GM10248 (cell line): ENCODE data around the gene RASA4B.
A peak's percentile ranks its signal among the peaks of the same experiment; 100 is the strongest.
"Not testable (repeated sequence)": the region's sequence is repeated elsewhere in the genome, so short reads cannot be mapped to it uniquely, and the experiment has no call there.

Source experiments
- CTCF ChIA-PET: fragments of 300-600 bp; sonication (Branson Sonifier 250); formaldehyde crosslinking; extraction: SDS; loops from one replicate; lab custom pipeline; 2021; ENCODE audit warnings: antibody characterized with exemption; lab: Yijun Ruan, JAX
- POLR2A ChIA-PET: fragments of 350-650 bp; sonication (Branson Sonifier 250); formaldehyde crosslinking; extraction: SDS; loops from one replicate; lab custom pipeline; 2020; ENCODE audit warnings: antibody characterized with exemption; lab: Yijun Ruan, JAX
- DNase-seq: peaks from one replicate; pipeline ENCODE4 v3.0.0; 2012; ENCODE audit errors: extremely low spot score
- CTCF ChIP-seq: IDR thresholded peaks from 2 replicates; pipeline ENCODE4 v1.5.1; 2012; ENCODE audit warnings: mild to moderate bottlenecking, low read depth; ENCODE audit errors: extremely low read depth, missing control alignments, control extremely low read depth

The RASA4B gene

DNA sequence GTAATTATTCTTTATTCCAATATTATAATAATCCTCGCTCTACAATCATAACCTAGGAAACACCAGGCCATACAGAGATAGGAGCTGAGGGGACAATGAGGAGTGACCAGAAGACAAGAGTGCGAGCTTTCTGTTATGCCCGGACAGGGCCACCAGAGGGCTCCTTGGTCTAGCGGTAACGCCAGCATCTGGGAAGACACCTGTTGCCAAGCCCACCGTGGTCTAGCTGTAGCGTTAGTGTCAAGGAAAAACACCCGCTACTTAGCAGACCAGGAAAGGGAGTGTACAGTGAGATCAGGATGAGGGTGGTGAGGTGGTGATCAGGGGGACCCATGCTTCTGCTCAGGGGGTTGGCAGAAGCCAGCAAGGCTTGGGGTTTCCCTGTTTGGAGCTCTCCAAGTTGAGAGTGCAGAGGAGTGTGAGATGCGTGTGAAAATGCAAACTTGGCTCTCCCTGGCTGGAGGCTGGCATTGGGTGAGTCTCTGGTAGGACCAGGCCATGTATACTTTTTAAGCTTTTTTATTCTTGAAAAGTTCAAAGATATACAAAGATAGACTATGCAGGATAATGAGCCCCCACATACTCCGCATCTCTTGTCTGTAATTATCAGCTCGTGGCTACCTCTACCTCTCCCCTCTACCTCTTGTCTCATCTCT lies 37.5 kb downstream of the RASA4B start:
- peak; percentile 40 for TF ChIP-seq CTCF
- DNase-seq, POLR2A ChIA-PET: not testable (repeated sequence)
- CTCF ChIA-PET: interaction anchor here (1.2 kb wide), 1 partner anchor 14 kb away, joined by 7 read pairs; no protein-coding TSS in a partner anchor

DNA sequence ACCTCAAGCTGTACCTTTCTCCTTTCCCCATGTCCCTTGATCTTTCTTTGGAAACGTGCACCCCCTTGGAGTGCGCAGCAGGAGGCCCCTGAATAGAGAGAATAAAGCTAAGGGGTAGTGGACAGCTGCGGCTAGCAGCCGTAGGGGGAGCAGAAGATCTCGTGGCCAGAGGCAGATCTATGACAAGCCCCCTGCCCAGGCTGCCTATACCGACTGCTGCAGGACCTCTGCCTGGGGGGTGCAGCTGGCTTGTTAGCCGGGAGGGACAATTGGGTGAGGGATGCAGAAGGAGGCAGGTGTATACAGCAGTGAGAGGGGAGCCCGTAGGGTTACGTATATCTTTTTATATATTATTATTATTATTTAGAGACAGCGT lies 38.4 kb downstream of the RASA4B start:
- CTCF ChIA-PET, DNase-seq, POLR2A ChIA-PET: not testable (repeated sequence)

- POLR2A ChIA-PET, CTCF ChIA-PET, DNase-seq: not testable (repeated sequence)
- peak; percentile 55 for TF ChIP-seq CTCF
Observed at GRCh38 chr7:102478314-102479208, 39.0 kb downstream of the RASA4B start, which contains the start of gene POLR2J. Gene POLR2J, minus strand, starts transcription at chr7:102478922. Its CDS starts 62 bp downstream, at chr7:102478860.

DNA sequence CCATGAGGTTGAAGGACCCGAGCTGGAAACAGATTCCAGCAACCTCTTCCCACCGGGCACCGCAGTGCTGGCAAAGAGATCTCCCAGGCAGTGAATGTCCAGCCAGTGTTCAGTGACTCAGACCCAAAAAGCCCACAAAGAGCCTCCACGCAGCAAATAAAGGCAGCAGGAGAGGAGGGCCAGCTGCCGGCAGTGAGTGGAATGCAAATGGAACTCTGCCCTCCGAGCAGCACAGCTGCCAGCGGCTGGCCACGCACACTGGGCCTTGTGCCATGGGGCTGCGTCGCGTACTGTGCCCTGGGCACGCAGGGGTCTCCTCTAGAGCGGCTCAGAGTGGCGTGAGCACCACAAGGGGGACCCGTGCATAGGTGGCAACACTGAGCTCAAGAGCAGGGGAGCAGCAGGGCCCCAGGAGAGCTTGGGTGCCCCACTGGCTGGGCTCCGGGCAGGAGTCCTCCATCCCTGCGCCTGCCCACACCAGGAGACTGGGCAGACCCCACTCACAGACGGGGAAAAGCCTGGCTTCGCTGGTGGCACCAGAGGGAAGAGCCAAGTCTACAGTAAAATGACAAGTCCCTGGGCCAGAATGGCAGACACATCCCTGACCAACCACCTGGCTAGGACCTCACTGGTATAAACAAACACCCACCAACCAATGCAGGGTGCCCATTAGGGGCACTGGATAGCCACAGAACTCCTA lies 42.7 kb downstream of the RASA4B start:
- POLR2A ChIA-PET, DNase-seq, CTCF ChIA-PET: not testable (repeated sequence)

- CTCF ChIA-PET: interaction anchor here (1.9 kb wide), 1 partner anchor 69 kb away, joined by 4 read pairs; no protein-coding TSS in a partner anchor
- DNase-seq, POLR2A ChIA-PET: not testable (repeated sequence)
Observed at GRCh38 chr7:102474116-102474515, 43.5 kb downstream of the RASA4B start.

DNA sequence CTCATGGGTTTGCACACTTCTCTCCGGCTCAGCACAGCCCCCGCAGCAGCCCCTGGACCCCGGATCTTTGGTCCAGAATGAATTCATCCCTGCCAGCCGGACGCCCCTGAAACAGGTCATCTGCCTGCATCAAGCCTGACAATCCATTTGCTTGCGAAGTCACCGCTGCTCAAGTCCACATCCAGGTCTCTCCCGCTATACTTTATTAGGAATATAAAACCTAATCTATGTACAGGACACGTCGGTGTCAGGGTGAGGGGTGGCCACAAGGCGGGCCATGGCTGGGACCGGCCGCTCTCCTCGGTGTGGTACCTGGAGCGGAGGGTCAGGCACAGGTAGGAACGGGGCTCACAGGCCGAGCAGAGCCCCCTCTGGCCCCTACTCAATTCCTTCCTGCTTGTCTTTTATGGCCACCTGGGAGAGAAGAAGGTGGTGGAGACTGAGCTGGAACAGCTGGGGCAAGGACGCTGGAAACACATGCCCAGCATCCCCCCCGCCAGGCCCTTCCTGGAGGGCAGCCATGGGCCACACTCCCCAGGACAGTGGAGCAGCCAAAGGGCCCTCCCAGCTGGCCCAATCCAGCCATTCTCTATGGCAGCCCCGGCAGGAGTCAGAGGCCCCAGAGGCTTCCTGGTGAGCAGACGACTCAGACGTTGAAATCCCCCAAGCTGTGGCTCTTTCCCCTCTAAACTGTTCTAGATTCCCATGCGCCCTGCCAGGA lies 44.1 kb downstream of the RASA4B start:
- POLR2A ChIA-PET: no interaction called here
- no peak for TF ChIP-seq CTCF
- CTCF ChIA-PET: interaction anchor here (1.9 kb wide), 1 partner anchor 69 kb away, joined by 4 read pairs; no protein-coding TSS in a partner anchor
- DNase-seq: no peak

DNA sequence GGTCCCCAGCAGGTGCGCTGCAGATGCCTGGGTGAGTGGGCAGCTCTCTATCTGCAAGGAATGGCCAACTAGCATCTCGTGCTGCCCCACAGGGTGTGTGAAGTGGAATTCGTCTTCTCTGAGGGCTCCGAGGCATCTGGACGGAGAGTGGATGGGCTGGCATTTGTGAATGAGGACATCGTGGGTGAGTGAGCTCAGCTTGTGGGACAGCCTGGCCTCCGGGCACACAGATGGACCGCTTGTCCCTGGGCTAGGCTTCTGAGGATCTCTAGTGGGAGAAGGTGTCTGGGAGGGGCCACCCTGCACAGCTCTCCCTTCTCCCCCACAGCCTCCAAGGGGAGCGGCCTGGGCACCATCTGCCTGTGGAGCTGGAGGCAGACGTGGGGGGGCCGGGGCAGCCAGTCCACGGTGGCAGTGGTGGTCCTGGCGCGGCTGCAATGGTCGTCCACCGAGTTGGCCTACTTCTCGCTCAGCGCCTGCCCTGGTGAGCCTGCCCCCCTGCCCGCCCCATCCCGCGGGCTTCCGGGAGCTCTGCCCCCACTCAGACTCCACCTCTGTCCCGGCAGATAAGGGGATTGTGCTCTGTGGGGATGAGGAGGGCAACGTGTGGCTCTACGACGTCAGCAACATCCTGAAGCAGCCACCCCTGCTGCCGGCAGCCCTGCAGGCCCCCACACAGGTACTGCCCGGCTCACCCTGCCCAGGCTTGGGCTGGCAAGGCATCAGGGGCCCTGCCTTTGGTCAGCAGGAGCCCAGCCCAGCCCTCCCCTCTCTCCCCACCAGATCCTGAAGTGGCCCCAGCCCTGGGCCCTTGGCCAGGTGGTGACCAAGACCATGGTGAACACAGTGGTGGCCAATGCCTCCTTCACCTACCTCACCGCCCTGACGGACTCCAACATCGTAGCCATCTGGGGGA lies 45.2 kb downstream of the RASA4B start:
- ChIA-PET CTCF (interaction anchor here (1.9 kb wide), 1 partner anchor 68 kb away, joined by 4 read pairs; no protein-coding TSS in a partner anchor), POLR2A (no interaction called here)
- DNase-seq: no peak
- no peak for TF ChIP-seq CTCF
